GM18519 (cell line): ENCODE measurements around the gene CNOT6.

Experiments used
- ATAC-seq: cut with Tn5 transposase; IDR thresholded peaks from one replicate; pipeline ENCODE4 v1.9.1; 2021; ENCODE audit warnings: mild to moderate bottlenecking, moderate library complexity; ENCODE audit not compliant: unreplicated experiment, low FRiP score

The CNOT6 gene

DNA sequence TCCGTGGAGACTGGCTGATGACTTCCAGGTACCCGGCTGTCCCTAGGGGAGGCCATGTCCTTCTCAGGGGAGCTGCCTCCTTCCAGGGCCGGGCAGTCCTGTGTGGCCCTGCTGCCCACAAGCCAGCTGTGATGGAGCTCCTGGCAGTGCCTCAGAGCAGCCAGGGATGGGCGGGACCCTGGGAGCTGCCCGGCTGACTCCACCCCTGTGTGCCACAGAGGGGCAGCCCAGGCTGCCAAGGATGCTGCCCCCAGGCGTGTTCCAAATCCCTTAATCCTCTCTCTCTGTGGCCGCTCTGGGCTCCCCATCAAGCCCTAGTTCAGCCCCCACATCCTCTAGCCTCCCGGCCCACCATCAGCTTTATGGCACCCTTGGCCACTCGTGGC is 104.1 kb downstream of the CNOT6 start:
- ATAC-seq: no peak

DNA sequence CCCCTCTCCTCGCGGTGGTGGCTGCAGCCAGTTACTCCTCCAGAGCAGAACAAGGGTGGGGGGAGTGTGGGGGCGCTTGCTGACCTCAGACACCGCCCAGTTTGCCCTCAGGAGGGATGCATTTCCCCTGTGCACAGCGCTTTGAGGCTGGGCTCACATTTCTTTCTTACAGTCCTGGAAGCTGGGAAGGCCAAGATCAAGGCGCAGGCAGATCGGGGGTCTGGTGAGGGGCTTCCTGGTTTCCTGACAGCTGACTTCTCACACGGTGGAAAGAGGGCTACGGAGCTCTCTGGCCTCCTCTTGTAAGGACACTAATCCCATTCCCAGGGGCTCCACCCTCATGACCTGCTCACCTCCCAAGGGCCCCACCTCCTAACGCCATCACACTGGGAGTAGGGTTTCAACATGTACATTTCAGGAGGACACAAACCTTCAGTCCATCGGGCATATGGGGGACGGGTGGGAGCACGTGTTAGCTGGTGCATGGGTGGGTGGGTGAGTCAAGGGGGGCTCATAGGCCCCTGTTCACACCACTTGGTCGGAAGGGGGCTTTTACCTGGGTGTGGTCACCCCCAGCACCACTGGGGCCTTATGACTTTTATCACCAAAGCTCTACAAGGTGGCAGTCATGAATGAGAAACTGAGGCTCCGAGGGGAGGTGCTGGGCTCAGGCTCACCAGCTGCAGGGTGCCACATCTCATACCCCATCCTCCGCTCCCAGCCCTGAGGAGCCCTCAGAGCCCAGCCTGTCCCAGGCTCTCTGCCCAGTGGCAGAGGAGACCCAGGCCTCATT is 104.8 kb downstream of the CNOT6 start:
- no peak for ATAC-seq

DNA sequence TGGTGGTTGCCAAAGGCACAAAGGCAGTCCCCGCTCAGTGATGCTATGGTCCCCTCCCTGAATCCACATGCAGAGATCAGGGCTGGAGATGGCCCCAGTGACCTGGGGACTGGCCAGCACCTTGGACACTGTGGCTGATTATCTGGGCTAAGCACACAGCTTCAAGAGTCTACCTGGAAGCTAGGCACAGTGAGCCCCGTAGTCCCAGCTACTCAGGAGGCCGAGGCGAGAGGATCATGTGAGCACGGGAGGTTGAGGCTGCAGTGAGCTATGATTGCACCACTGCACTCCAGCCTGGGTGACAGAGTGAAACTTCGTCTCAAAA is 105.4 kb downstream of the CNOT6 start:
- no peak for ATAC-seq

DNA sequence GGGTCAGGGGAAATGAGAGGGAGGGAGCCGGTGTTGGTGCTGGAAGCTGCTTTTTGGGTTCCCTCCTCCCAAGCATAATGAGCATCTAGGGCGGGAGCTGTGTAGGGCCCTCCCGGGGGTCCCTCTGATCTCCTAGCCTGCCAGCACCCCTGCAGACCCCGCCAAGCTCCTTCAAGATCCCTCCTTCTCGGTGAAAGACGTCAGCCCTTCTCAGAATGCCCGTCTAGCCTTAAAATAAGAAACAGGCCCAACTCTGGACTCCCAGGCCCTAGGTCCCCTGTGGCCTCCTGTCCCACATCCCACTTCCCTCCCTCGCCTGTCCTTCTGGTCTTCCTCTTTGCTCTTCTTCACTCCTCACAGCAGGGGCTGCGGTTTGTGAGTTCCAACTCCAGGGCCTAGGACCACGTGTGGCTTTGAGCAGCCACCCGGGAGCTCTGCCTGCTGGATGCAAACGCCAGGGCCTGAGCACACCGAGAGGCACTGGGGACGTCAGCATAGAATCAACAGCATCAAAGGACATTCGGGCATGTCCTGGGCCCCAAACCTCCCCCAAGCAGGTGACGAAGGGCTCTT is 105.9 kb downstream of the CNOT6 start:
- no peak for ATAC-seq

DNA sequence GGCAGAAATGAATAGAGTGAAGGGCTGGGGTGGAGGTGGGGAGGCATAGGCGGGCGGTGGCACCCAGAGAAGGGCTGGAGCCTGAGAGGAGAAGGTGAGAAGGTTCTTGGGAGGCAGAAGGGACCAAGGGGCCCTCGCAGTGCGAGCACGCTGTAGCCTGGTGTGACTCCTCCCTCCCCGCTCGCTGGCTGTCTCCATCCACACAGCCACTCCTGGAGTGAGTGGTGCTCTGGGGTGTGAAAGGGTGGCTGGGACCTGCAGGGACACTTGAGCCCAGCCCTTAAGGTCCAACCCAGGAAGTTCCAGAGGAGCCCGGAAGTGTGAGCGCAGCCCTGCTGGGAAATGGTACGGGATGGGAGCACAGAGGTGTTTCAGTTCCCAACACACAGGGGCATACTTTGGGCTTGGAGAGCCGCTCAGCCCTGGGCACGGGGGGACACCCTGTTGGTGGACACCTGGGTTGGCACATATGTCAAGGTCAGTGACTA is 106.4 kb downstream of the CNOT6 start:
- no peak for ATAC-seq

DNA sequence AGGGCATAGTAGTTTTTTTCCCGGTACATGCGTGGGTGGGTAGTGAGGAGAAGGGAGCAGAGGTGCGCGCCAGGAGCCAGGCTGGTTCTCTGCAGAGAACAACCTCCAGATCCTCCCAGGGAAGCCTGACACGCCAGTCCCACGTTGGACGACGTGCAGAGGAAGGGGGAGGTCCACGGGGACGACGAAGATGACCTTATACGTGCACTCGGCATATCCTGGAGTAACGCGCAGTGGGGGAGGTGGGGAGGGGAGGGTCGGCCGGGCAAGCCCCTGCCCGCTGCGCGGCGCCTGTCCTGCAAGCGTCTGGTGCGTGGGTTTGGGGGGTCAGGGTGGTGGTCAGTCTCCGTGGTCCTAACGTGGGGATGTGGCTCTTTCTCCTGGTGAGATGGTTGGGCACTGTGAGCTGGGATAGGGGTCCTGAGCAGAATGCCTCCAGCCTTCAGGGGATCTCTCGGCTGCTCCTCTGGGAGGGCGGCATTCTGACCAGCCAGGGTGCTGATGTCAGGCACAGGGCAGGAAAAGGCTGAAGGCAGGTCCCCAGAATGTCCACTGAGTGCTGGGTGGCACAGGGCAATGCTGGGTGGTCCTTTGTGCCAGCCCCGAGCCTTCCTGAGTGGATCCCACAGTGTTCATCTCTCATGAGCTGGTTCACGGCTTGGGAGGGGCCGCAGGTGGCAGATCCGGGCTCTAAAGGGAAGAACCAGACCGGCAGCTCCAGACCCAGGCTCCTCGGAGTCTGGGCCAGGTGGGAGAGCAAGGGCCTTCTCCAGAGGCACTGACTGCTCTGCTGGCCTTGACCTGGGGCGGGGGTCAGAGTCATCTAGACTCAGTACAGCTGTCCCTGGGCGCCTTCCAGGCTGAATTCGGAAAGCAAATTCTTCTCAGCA is 107.7 kb downstream of the CNOT6 start:
- ATAC-seq: no peak

DNA sequence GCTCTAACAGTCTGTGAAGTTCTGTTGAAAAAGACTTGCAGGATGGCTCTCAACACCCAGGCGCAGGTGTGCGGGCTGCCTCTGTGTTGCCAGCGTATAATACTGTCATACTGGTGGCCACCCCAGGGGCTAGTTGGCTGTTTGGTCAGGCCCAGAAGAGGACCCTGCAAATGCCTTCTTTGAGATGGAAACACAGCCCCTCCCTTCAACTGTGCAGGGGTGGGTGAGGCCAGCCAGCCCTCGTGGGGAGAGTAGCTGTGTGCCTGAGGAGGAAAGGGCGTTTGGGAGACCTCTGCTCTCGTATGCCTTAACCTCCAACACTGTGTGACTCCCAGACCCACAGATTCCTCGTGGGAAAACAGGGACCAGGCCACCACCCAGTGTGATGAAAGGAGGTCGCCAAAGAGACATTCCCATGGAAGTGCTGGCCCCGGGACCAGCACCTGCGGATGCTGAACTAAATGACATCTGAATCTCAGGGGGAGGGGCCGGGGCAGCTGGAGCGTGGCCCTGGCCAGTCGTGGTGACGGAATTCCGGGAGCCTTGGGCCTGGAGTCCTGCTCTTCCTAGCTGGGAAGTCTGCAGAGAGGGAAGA is 108.4 kb downstream of the CNOT6 start:
- no peak for ATAC-seq

DNA sequence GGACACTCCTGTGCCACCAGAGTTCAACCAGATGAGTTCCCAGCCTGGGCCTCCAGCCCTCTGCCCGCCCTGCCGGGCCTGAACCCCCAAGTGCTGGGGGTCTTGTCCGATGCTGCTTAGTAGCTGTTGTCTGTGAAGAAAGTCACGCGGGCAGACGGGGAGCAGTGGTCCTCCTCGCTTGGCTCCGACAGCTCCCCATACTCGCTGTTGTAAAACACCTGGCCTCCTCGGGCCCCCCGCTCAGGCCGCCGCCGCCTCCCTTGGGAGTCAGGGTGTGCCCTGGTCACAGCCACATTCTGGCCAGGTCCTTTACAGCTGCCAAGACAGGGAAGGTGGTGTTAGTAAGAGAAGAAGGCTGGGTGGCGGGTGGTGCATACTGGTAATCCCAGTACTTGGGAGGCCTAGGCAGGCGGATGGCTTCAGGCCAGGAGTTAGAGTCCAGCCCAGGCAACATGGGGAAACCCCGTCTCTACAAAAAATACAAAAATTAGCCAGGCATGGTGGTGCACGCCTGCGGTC is 109.0 kb downstream of the CNOT6 start:
- ATAC-seq: no peak

DNA sequence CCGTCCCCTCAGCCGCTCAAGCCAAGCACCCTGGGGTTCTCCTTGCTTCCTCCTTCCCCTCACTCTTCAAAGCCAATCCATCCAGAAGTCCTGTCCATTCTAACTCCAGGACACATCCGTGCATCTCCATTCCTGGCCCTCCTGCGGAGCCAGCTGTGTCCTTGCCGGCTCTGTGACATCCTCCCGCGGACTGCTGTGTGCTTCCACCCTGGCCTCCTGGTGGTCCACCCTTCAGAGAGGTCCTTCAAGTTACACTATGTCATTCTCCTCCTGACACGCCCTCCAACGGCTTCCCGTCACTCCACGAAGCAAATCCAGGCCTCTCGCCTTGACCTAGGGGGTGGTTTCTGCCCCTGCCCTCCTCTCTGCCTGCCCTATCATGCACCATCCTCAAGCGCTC is 110.1 kb downstream of the CNOT6 start:
- ATAC-seq: no peak

DNA sequence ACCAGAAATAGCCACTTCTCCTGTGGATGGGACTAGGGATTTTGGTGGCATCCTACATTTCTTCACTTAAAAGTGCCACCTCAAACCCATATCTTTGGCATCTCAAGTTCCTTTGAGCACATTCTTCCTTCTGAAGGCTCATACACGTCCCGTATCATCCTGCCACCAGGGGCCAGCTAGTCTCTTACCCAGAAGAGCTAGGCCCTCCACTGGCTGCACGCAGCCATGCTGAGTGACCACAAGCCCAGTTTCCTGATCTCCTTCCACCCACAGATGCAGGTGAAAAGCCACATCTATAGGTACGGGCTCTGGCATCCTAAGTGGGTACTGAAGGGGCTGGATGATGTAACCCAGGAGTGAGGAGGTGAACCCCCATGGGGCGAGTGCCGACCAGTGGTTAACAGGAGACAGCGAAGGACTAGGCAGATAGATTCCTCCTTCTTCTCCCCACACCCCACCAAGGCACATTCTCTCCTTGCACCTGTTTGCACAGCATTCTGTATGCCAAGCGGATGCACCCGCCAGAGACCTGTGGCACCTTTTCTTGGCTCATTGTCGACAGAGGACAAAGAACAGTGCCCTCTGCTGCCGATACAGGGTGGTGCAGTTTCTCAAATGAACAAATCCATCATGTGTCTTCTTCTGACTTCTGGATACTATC is 111.5 kb downstream of the CNOT6 start:
- no peak for ATAC-seq

DNA sequence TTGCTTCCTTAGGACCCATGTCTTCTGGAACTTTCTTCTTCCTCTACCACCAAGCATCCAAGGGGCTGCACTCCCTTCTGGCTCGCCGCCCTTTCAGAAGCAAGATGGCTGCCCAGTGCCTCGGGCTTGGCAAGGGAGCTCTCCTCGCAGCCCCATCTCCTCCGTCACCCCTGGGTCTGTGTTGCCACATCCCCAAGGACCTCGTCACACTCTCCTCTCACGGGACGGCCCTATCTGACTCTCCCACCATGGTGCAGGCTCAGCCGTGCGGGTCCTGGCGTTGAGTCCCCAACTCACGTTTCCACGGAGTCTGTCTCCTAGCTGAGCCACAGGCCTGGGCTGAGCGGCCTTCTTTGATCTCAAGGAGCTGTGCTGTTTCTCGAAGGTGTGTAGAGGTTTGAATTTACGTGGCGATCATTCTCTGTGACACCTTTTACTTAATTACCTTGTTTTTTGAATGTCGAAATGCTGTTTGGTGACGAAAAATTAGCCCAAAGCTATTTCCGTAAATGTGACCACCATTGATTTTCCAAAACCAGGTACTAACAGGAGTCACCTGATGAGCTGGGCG is 112.1 kb downstream of the CNOT6 start:
- no peak for ATAC-seq

DNA sequence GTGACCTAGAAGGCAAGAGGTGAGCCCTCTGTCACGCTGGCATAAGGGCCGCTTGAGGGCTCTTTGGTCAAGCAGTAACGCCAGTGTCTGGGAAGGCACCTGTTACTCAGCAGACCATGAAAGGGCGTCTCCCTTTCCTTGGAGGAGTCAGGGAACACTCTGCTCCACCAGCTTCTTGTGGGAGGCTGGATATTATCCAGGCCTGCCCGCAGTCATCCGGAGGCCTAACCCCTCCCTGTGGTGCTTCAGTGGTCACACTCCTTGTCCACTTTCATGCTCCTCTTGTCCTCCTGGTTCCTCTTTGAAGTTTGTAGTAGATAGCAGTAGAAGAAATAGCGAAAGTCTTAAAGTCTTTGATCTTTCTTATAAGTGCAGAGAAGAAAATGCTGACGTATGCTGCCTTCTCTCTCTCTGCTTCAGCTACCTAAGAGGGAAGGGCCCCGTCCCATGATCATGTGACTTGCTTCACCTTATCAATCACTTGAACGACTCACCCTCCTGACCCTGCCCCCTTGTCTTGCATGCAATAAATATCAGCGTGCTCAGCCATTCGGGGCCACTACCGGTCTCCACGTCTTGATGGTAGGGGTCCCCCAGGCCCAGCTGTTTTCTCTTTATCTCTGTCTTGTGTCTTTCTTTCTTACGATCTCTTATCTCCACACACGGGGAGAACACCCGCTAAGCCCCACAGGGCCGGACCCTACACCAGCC is 113.8 kb downstream of the CNOT6 start:
- no peak for ATAC-seq

DNA sequence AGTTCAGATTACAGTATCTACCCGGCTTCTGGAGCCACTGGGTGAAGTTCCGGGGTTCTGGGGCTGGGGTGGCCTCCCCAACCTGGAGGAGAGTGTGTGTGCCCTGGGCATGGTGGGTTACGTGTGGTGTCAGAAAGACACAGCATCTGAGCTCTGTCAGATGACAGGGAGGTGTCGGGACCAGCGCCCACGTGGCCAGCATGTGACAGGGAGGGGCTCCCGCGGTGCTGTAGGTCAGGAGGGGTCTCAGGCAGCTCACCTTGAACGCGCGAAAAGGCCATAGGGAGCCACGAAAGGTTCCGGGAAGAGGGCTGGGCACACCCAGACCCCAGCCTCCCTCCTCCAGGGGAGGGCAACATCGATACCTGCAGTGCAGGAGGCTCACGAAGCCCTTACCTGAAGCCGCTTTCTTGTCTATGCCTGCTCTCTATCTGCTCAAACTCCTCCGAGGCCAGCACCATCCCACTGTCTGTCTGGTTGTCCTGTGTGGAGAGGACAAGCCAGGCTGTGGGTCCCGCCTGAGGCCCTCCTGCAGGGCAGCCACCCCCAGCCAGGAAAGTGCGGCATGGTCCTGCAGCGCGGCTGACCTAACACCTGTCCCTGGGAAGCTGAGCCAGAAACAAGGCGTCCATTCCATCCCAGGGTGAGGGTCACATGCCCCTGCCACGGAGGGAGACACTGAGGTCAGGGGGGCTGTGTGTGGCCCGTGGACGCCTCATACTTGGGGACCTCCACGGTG is 114.6 kb downstream of the CNOT6 start:
- ATAC-seq: no peak

DNA sequence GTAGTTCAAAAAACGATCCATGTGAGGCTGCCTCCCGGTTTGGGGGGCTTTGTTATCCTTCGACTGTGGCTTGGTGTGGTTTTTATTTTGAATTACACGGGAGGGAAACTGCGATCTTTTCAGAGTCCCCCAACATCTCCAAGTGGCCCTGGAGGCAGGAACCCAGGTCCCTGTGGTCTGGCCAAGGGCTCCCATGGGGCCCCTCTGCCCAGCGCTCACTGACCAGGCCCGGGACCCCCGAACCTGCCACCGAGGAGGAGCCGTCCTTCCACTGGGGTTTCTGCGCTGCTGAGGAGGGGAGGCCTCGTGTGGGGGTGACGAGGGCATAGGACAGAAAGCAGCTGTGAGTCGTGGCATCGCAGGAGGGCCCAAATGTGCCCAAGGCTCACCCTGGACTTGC is 115.2 kb downstream of the CNOT6 start:
- no peak for ATAC-seq

DNA sequence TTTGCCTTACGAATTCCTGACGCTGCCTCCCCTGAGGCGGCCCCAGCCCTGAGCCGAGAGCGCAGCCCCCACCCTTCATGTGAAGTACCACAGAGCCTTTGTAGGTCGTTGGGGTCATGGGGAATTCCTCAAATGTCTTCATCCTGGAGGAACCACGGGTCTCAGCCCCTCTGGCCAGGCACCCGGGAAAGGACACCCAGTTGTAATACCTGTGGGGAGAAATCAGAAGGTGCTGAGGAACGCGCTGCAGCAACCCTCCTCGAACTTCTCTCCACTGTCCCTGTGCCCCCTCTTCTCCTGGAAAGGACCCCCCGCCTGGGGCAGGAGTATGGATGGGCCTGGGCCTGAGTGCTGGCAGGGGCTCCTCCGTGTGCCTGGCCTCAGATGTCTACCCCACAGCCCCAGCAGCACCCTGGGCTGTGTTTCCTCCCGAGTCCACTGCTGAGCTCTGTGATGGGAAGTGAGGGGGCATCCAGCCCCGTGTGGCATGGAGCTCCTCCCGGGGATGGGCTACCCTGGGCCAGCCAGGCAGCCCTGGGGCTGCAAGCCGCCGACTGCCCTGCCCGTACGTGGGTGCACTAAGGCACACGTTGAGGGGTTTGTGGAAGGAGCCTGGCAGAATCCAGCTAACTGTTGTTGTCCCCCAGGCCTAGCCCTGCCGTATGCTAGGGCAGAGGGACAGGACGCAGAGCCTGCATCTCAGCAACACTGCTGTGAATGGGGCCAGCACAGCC is 115.8 kb downstream of the CNOT6 start:
- ATAC-seq: no peak

DNA sequence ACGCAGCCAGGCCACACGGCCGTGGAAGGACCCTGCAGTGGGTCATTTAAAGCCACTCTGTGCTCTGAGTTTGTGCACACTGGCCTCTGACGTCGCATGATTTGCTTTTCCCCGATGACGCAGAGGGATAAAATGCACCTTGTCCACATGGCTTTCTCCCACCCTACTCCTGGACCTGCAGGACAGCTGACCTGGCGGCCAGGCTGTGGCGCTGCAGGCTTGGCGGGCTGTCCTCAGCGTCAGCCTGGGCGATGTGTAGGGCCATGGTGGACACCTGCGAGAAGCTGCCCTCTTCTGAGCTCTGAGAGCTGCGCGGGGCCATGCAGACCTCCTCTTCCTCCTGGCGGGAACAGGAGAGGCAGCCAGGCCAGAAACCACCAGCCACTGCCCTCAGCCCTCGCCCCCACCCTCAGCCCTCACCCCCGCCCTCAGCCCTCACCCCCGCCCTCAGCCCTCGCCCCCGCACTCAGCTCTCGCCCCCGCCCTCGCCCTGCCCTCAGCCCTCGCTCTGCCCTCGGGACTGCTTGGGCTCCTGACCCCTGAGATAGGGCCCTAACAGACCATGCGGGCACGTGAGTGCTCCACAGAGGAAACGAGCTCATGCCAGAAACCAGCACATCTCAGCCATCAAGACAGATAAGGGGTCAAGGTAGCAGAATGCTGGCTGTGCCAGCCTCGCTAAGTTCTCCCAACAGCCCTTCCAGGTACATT is 117.1 kb downstream of the CNOT6 start:
- no peak for ATAC-seq

DNA sequence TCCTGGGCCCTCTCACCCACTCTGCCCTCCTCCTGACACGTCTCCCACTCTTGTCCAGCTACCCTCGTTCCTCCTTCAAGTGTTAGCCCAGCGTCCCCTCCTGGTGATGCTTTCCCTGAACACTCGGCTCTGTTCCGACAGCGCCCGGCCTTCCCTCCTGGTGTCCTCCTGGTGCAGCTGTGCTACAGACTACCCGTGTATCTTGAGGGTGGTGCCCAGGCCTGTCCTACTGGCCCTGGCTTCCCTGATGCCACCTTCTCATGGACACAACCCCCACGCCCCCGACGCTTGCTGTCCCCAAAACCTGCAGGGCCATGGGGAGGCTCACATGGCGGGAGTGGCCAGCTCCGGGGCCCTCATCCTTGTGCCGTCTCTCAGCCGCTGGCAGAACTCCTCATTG is 118.5 kb downstream of the CNOT6 start:
- no peak for ATAC-seq
